PC-9 (cell line): ENCODE data around the gene LRWD1. TPM values are rescaled to one million over a fixed set of nuclear protein-coding genes. Genes with fewer than 3 reads are reported as not detected.

Experiments used
- BruUV-seq: library from RNA; stranded (reverse); fragments of 400-500 nt; replicated peaks from 2 replicates; lab custom pipeline; 2021; lab: Mats Ljungman, UMichigan
- CTCF ChIA-PET: fragments of 300-600 bp; sonication (Branson Sonifier 250); formaldehyde crosslinking; loops from one replicate; lab custom pipeline; 2022; ENCODE audit warnings: antibody characterized with exemption; lab: Charles Lee
- POLR2A ChIA-PET: fragments of 300-600 bp; sonication (Branson Sonifier 250); formaldehyde crosslinking; loops from one replicate; lab custom pipeline; 2022; ENCODE audit warnings: antibody characterized with exemption; ENCODE audit not compliant: unreplicated experiment; lab: Charles Lee
- DNase-seq, 2 experiments: peaks; one replicate each; pipeline versions ENCODE4 v3.0.0 to v3.0.0-alpha.2; 2015 to 2022; ENCODE audit warnings: mixed read lengths in 1 of 2
- H2AFZ ChIP-seq: fragments of 200-600 bp; sonication (generic); 2 replicates; pipeline ENCODE4 v1.8.1; 2017; ENCODE audit warnings: antibody characterized with exemption
- H3F3A ChIP-seq: fragments of 200-600 bp; sonication (generic); 2 replicates; pipeline ENCODE4 v1.8.1; 2017; ENCODE audit warnings: antibody characterized with exemption, mild to moderate bottlenecking, low read depth; ENCODE audit not compliant: insufficient read depth
- H3K27ac ChIP-seq: fragments of 200-600 bp; sonication (generic); 2 replicates; pipeline ENCODE4 v1.6.1; 2016; ENCODE audit warnings: mixed run types
- H3K27me3 ChIP-seq: fragments of 200-600 bp; sonication (generic); 2 replicates; pipeline ENCODE4 v1.6.1; 2016; ENCODE audit warnings: low read depth, mixed run types; ENCODE audit not compliant: insufficient read depth
- H3K36me3 ChIP-seq: fragments of 200-600 bp; sonication (generic); 2 replicates; pipeline ENCODE4 v1.6.1; 2016; ENCODE audit warnings: low read depth, mixed run types
- H3K4me1 ChIP-seq: fragments of 200-600 bp; sonication (generic); replicated peaks from 2 replicates; pipeline ENCODE4 v1.6.1; 2016; ENCODE audit warnings: mixed run types; ENCODE audit not compliant: insufficient read depth
- H3K4me2 ChIP-seq: fragments of 200-600 bp; sonication (generic); 2 replicates; pipeline ENCODE4 v1.6.1; 2017; ENCODE audit warnings: mixed run types
- H3K4me3 ChIP-seq: fragments of 200-600 bp; sonication (generic); 2 replicates; pipeline ENCODE4 v1.6.1; 2016; ENCODE audit warnings: mixed run types
- H3K79me2 ChIP-seq: fragments of 200-600 bp; sonication (generic); 2 replicates; pipeline ENCODE4 v1.6.1; 2017; ENCODE audit warnings: low read depth, mixed run types
- H3K9me2 ChIP-seq: fragments of 200-600 bp; sonication (generic); 2 replicates; pipeline ENCODE4 v1.8.1; 2017; ENCODE audit warnings: mild to moderate bottlenecking; ENCODE audit not compliant: insufficient read depth
- H3K9me3 ChIP-seq: fragments of 200-600 bp; sonication (generic); 2 replicates; pipeline ENCODE4 v1.8.1; 2016; ENCODE audit warnings: low read depth; ENCODE audit not compliant: insufficient read depth
- H4K20me1 ChIP-seq: fragments of 200-600 bp; sonication (generic); 2 replicates; pipeline ENCODE4 v1.8.1; 2017; ENCODE audit not compliant: insufficient read depth
- EZH2 ChIP-seq: fragments of 200-600 bp; sonication (generic); IDR thresholded peaks from 2 replicates; pipeline ENCODE4 v1.8.0; 2017; ENCODE audit warnings: antibody characterized with exemption, low read depth
- intact Hi-C: fragments of 100-400 bp; cut with micrococcal nuclease; formaldehyde crosslinking; loops from one replicate; pipeline ENCODE4 v1.10.0; 2022; ENCODE audit not compliant: unreplicated experiment
- total RNA-seq: library from RNA; stranded (reverse); gene quantifications from 2 replicates; pipeline ENCODE4 v1.2.3, GENCODE V29; 2021
- TF ChIP-seq, protein P1 (sequence below): fragments of 200-600 bp; sonication (generic); conservative IDR thresholded peaks from 2 replicates; pipeline ENCODE4 v1.6.1; 2017; ENCODE audit warnings: mixed run types, antibody characterized with exemption, mild to moderate bottlenecking, moderate library complexity

The LRWD1 gene
- total RNA-seq, 1 experiment from 2014 or later: 35.3 TPM

DNA sequence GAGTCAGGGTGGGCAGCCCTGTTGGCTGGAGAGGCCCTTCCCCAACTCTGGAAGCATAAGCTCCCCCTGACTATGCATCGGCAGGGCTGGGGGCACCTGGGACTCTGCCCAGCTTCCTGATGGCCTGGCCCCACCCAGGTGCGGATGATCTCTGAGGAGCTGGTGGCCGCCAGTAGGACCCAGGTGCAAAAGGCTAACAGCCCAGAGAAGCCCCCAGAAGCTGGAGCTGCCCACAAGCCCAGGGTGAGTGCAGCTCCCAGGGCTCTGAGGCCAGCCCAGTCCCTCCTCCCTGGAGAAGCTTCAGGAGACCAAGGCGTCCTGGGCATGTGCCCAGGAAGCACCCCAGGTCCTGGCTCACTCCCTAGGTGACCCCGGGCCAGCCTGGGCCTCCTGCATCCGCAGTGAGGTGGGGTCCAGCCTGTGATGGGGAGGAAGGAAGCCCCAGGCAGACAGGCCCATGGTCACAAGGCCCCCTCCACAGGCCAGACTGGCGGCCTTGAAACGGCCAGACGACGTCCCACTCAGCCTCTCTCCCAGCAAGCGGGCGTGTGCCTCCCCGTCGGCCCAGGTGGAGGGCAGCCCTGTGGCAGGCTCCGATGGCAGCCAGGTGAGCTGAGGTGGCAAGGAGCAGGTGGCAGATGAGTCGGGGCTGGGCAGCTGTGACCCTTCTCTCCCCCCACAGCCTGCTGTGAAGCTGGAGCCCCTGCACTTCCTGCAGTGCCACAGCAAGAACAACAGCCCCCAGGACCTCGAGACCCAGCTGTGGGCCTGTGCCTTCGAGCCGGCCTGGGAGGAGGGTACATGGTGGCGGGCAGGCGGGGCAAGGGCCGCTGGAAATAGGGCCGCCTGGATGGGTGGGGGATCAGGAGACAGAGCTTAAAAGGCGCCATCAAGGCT, 3.0 kb downstream of the LRWD1 start:
- POLR2A ChIA-PET: no interaction called here
- CTCF ChIA-PET: interaction anchor here (0.6 kb wide), 9 partner anchors 27 to 1921 kb away, joined by 3 to 7 read pairs (median 4); no protein-coding TSS in a partner anchor
- no peak overlapping the region for H3K27ac ChIP-seq
- no peaks in the 10 kb centered on the region for H3K27me3 ChIP-seq
- no peaks in the 10 kb centered on the region; the same call in 1 of the 2 replicates for H3F3A ChIP-seq
- H2AFZ ChIP-seq: no peak overlapping the region
- BruUV-seq: no TSS peak
- TF ChIP-seq, protein P1, sequence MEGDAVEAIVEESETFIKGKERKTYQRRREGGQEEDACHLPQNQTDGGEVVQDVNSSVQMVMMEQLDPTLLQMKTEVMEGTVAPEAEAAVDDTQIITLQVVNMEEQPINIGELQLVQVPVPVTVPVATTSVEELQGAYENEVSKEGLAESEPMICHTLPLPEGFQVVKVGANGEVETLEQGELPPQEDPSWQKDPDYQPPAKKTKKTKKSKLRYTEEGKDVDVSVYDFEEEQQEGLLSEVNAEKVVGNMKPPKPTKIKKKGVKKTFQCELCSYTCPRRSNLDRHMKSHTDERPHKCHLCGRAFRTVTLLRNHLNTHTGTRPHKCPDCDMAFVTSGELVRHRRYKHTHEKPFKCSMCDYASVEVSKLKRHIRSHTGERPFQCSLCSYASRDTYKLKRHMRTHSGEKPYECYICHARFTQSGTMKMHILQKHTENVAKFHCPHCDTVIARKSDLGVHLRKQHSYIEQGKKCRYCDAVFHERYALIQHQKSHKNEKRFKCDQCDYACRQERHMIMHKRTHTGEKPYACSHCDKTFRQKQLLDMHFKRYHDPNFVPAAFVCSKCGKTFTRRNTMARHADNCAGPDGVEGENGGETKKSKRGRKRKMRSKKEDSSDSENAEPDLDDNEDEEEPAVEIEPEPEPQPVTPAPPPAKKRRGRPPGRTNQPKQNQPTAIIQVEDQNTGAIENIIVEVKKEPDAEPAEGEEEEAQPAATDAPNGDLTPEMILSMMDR: no peak
- TF ChIP-seq EZH2: no peak
- no peak overlapping the region for H3K4me2 ChIP-seq
- no peaks in the 10 kb centered on the region for H3K9me3 ChIP-seq
- no peaks in the 10 kb centered on the region for H3K9me2 ChIP-seq
- DNase-seq: no peak
- peaks cover 12% of the 10 kb centered on the region for H3K4me1 ChIP-seq
- no peaks in the 10 kb centered on the region for H4K20me1 ChIP-seq
- peaks cover 17% of the 10 kb centered on the region; the same call in 1 of the 2 replicates for H3K79me2 ChIP-seq
- intact Hi-C loops: loop anchor here (10.0 kb wide), 1 partner anchor 193 kb away; no protein-coding TSS in a partner anchor
- no peak overlapping the region for H3K4me3 ChIP-seq
- no peaks in the 10 kb centered on the region for H3K36me3 ChIP-seq

DNA sequence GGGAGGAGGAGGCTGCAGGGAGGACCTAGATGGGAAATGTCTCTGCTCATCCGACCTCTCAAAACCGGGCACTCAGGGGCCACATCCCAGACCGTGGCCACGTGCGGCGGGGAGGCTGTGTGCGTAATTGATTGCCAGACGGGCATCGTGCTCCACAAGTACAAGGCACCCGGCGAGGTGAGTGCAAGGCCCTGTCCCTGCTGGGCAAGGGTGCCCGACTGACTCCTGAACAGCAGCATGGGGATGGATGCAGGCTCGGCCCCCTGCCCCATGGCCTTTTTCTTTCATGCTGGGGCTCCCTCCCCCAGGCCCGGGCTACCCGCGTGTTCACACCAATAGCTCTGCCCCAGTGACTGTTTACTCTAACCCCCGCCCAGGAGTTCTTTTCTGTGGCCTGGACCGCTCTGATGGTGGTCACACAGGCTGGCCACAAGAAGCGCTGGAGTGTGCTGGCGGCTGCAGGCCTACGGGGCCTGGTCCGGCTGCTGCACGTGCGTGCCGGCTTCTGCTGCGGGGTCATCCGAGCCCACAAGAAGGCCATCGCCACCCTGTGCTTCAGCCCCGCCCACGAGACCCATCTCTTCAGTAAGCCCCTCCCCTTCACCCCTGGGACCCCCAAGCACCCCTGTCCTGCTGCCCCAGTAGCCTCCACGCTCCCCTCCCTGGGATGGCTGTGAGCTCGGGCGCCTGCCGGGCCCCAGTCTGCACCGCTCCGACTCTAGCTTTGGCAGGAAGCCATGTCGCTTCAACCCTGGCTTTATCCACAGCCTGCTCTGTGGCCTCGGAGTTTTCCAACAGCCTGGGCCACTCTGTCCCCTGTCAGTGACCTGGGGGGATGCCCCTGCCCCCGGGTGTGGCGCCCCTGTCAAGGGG, 3.9 kb downstream of the LRWD1 start:
- Histone ChIP-seq H3K4me2 (no peak overlapping the region), H3K27me3 (no peaks in the 10 kb centered on the region), H3K9me3 (no peaks in the 10 kb centered on the region), H4K20me1 (no peaks in the 10 kb centered on the region), H2AFZ (no peak overlapping the region), H3K27ac (no peak overlapping the region), H3K79me2 (peaks cover 9% of the 10 kb centered on the region; the same call in 1 of the 2 replicates), H3K4me3 (no peak overlapping the region), H3F3A (no peaks in the 10 kb centered on the region; the same call in 1 of the 2 replicates), H3K4me1 (peaks cover 9% of the 10 kb centered on the region), H3K9me2 (no peaks in the 10 kb centered on the region), H3K36me3 (no peaks in the 10 kb centered on the region)
- TF ChIP-seq, protein P1: no peak
- TF ChIP-seq EZH2: no peak
- POLR2A ChIA-PET: no interaction called here
- DNase-seq: no peak
- no TSS peak for BruUV-seq
- intact Hi-C loops: loop anchor here (10.0 kb wide), 1 partner anchor 194 kb away; no protein-coding TSS in a partner anchor
- CTCF ChIA-PET: interaction anchor here (0.6 kb wide), 1 partner anchor 34 kb away, joined by 5 read pairs; no protein-coding TSS in a partner anchor

- no peaks in the 10 kb centered on the region for H3K9me2 ChIP-seq
- intact Hi-C loops: loop anchor here (10.0 kb wide), 1 partner anchor 195 kb away; no protein-coding TSS in a partner anchor
- H3K27me3 ChIP-seq: no peaks in the 10 kb centered on the region
- ChIA-PET CTCF (no interaction called here), POLR2A (no interaction called here)
- no peaks in the 10 kb centered on the region for H4K20me1 ChIP-seq
- no peak overlapping the region for H3K4me3 ChIP-seq
- H3K27ac ChIP-seq: no peak overlapping the region
- H3K4me2 ChIP-seq: no peak overlapping the region
- no peaks in the 10 kb centered on the region; the same call in 1 of the 2 replicates for H3F3A ChIP-seq
- no TSS peak for BruUV-seq
- H3K36me3 ChIP-seq: no peaks in the 10 kb centered on the region
- no peak overlapping the region for H2AFZ ChIP-seq
- TF ChIP-seq, protein P1: no peak
- TF ChIP-seq EZH2: no peak
- peaks cover 5% of the 10 kb centered on the region; the same call in 1 of the 2 replicates for H3K4me1 ChIP-seq
- peaks cover 1% of the 10 kb centered on the region; the same call in 1 of the 2 replicates for H3K79me2 ChIP-seq
- no peak for DNase-seq
- H3K9me3 ChIP-seq: no peaks in the 10 kb centered on the region
These were observed 4.7 kb downstream of the LRWD1 start for GRCh38 chr7:102469351-102469971.
